ENCODE results near the gene HS3ST3A1.
"Not testable (repeated sequence)": the region's sequence is repeated elsewhere in the genome, so short reads cannot be mapped to it uniquely, and the experiment has no call there.

HS3ST3A1 gene

GRCh38 chr17:13548576-13548975 is 53.2 kb downstream of the HS3ST3A1 start:
- not testable (repeated sequence) for DNase-seq; H3K4me2 ChIP-seq (ENCODE audit: low read length, poor library complexity, severe bottlenecking); H4K91ac ChIP-seq (ENCODE audit: low read length)

GRCh38 chr17:13546851-13547250 is 54.9 kb downstream of the HS3ST3A1 start:
- Histone ChIP-seq H2AK5ac (ENCODE audit: low read length, severe bottlenecking) (no peak overlapping the region), H2BK5ac (ENCODE audit: low read depth, low read length, poor library complexity, severe bottlenecking) (no peak overlapping the region), H3K79me1 (replicated peaks; ENCODE audit: low read length, poor library complexity, severe bottlenecking) (no peaks in the 10 kb centered on the region), H2BK12ac (ENCODE audit: low read length in 2 of 2) (no peak overlapping the region), H2AFZ (ENCODE audit: low read depth, low read length) (no peak overlapping the region), H3K4me2 (ENCODE audit: low read length, poor library complexity, severe bottlenecking) (no peak overlapping the region), H2BK15ac (ENCODE audit: low read depth, poor library complexity, severe bottlenecking) (no peak overlapping the region), H3K27me3 (ENCODE audit: control insufficient read depth in 1 of 2, insufficient read depth in 1 of 2, low read length in 2 of 2) (no peaks in the 10 kb centered on the region), H3K9me3 (ENCODE audit: control insufficient read depth, low read length) (peaks cover 6% of the 10 kb centered on the region), H3K14ac (ENCODE audit: low read length in 2 of 2) (no peak overlapping the region), H3K9ac (ENCODE audit: low read length) (no peak overlapping the region), H3K36me3 (ENCODE audit: control insufficient read depth in 1 of 2, insufficient read depth in 2 of 2, low read depth in 1 of 2, low read length in 2 of 2) (peaks cover 0 to 22% of the 10 kb centered on the region in 2 experiments), H4K91ac (ENCODE audit: low read length) (no peak overlapping the region), H3K23ac (ENCODE audit: low read length in 2 of 2) (no peak overlapping the region), H2BK120ac (ENCODE audit: low read depth, low read length) (no peak overlapping the region), H3K4ac (ENCODE audit: low read depth in 1 of 2, low read length in 2 of 2) (no peak overlapping the region), H4K8ac (ENCODE audit: low read length) (no peak overlapping the region), H3K4me3 (ENCODE audit: insufficient read depth in 1 of 2, low read depth in 1 of 2, low read length in 2 of 2) (no peak overlapping the region), H3K27ac (ENCODE audit: low read length, poor library complexity, severe bottlenecking) (no peak overlapping the region), H3K4me1 (ENCODE audit: control insufficient read depth, insufficient read depth, low read depth, low read length) (peaks cover 3% of the 10 kb centered on the region), H3K18ac (ENCODE audit: low read depth in 1 of 2, low read length in 2 of 2) (no peak overlapping the region)
- DNase-seq, result no peak
- 86% methylated on average over 1 of the region's 2 CpGs for WGBS

More at GRCh38 chr17:13548576-13548975, 53.2 kb downstream of the HS3ST3A1 start:
- H3K23ac ChIP-seq (ENCODE audit: low read length in 2 of 2); H2AFZ ChIP-seq (ENCODE audit: low read depth, low read length); H3K79me1 ChIP-seq (replicated peaks; ENCODE audit: low read length, poor library complexity, severe bottlenecking); H3K27me3 ChIP-seq (ENCODE audit: control insufficient read depth in 1 of 2, insufficient read depth in 1 of 2, low read length in 2 of 2); H2BK5ac ChIP-seq (ENCODE audit: low read depth, low read length, poor library complexity, severe bottlenecking); H2BK15ac ChIP-seq (ENCODE audit: low read depth, poor library complexity, severe bottlenecking); H3K14ac ChIP-seq (ENCODE audit: low read length in 2 of 2); H3K9me3 ChIP-seq (ENCODE audit: control insufficient read depth, low read length); H4K8ac ChIP-seq (ENCODE audit: low read length); H2AK5ac ChIP-seq (ENCODE audit: low read length, severe bottlenecking); H3K4me1 ChIP-seq (ENCODE audit: control insufficient read depth, insufficient read depth, low read depth, low read length); H3K27ac ChIP-seq (ENCODE audit: low read length, poor library complexity, severe bottlenecking); H3K4ac ChIP-seq (ENCODE audit: low read depth in 1 of 2, low read length in 2 of 2); H2BK120ac ChIP-seq (ENCODE audit: low read depth, low read length); H2BK12ac ChIP-seq (ENCODE audit: low read length in 2 of 2); H3K4me3 ChIP-seq (ENCODE audit: insufficient read depth in 1 of 2, low read depth in 1 of 2, low read length in 2 of 2); H3K9ac ChIP-seq (ENCODE audit: low read length); H3K18ac ChIP-seq (ENCODE audit: low read depth in 1 of 2, low read length in 2 of 2): not testable (repeated sequence)
- WGBS, result 87% methylated on average over 6 of the region's 6 CpGs
- H3K36me3 ChIP-seq (ENCODE audit: control insufficient read depth in 1 of 2, insufficient read depth in 2 of 2, low read depth in 1 of 2, low read length in 2 of 2), result peaks cover 0 to 32% of the 10 kb centered on the region in 2 experiments

- no peak overlapping the region for H2BK5ac ChIP-seq (ENCODE audit: low read depth, low read length, poor library complexity, severe bottlenecking)
- no peak overlapping the region for H2BK120ac ChIP-seq (ENCODE audit: low read depth, low read length)
- no peak for DNase-seq
- no peak overlapping the region for H3K9ac ChIP-seq (ENCODE audit: low read length)
- no peak overlapping the region for H3K23ac ChIP-seq (ENCODE audit: low read length in 2 of 2)
- H3K36me3 ChIP-seq (ENCODE audit: control insufficient read depth in 1 of 2, insufficient read depth in 2 of 2, low read depth in 1 of 2, low read length in 2 of 2), result peaks cover 0 to 22% of the 10 kb centered on the region in 2 experiments
- H3K14ac ChIP-seq (ENCODE audit: low read length in 2 of 2), result no peak overlapping the region
- no peak overlapping the region for H2BK12ac ChIP-seq (ENCODE audit: low read length in 2 of 2)
- peaks cover 3% of the 10 kb centered on the region for H3K4me1 ChIP-seq (ENCODE audit: control insufficient read depth, insufficient read depth, low read depth, low read length)
- no peak overlapping the region for H4K91ac ChIP-seq (ENCODE audit: low read length)
- no peaks in the 10 kb centered on the region for H3K79me1 ChIP-seq (replicated peaks; ENCODE audit: low read length, poor library complexity, severe bottlenecking)
- H3K4me3 ChIP-seq (ENCODE audit: insufficient read depth in 1 of 2, low read depth in 1 of 2, low read length in 2 of 2), result no peak overlapping the region
- 70% methylated on average over 8 of the region's 8 CpGs for WGBS
- no peak overlapping the region for H2AFZ ChIP-seq (ENCODE audit: low read depth, low read length)
- H3K4me2 ChIP-seq (ENCODE audit: low read length, poor library complexity, severe bottlenecking), result no peak overlapping the region
- no peak overlapping the region for H4K8ac ChIP-seq (ENCODE audit: low read length)
- no peak overlapping the region for H3K27ac ChIP-seq (ENCODE audit: low read length, poor library complexity, severe bottlenecking)
- H3K9me3 ChIP-seq (ENCODE audit: control insufficient read depth, low read length), result peaks cover 6% of the 10 kb centered on the region
- no peak overlapping the region for H2BK15ac ChIP-seq (ENCODE audit: low read depth, poor library complexity, severe bottlenecking)
- no peak overlapping the region for H3K4ac ChIP-seq (ENCODE audit: low read depth in 1 of 2, low read length in 2 of 2)
- no peak overlapping the region for H2AK5ac ChIP-seq (ENCODE audit: low read length, severe bottlenecking)
- H3K27me3 ChIP-seq (ENCODE audit: control insufficient read depth in 1 of 2, insufficient read depth in 1 of 2, low read length in 2 of 2), result no peaks in the 10 kb centered on the region
- no peak overlapping the region for H3K18ac ChIP-seq (ENCODE audit: low read depth in 1 of 2, low read length in 2 of 2)
These were observed 55.8 kb downstream of the HS3ST3A1 start for GRCh38 chr17:13545941-13546340.

GRCh38 chr17:13544765-13545164 is 57.0 kb downstream of the HS3ST3A1 start:
- Histone ChIP-seq H3K9ac (ENCODE audit: low read length) (peak overlapping the region; percentile 77), H2AFZ (ENCODE audit: low read depth, low read length) (no peak overlapping the region), H3K4me3 (ENCODE audit: insufficient read depth in 1 of 2, low read depth in 1 of 2, low read length in 2 of 2) (no peak overlapping the region), H2AK5ac (ENCODE audit: low read length, severe bottlenecking) (no peak overlapping the region), H3K4ac (ENCODE audit: low read depth in 1 of 2, low read length in 2 of 2) (no peak overlapping the region), H3K4me2 (ENCODE audit: low read length, poor library complexity, severe bottlenecking) (no peak overlapping the region), H4K91ac (ENCODE audit: low read length) (peak overlapping the region; percentile 45), H3K14ac (ENCODE audit: low read length in 2 of 2) (no peak overlapping the region), H3K27me3 (ENCODE audit: control insufficient read depth in 1 of 2, insufficient read depth in 1 of 2, low read length in 2 of 2) (no peaks in the 10 kb centered on the region), H2BK120ac (ENCODE audit: low read depth, low read length) (no peak overlapping the region), H3K79me1 (replicated peaks; ENCODE audit: low read length, poor library complexity, severe bottlenecking) (no peaks in the 10 kb centered on the region), H4K8ac (ENCODE audit: low read length) (no peak overlapping the region), H3K23ac (ENCODE audit: low read length in 2 of 2) (no peak overlapping the region), H3K36me3 (ENCODE audit: control insufficient read depth in 1 of 2, insufficient read depth in 2 of 2, low read depth in 1 of 2, low read length in 2 of 2) (peaks cover 0 to 18% of the 10 kb centered on the region in 2 experiments), H2BK12ac (ENCODE audit: low read length in 2 of 2) (no peak overlapping the region), H3K18ac (ENCODE audit: low read depth in 1 of 2, low read length in 2 of 2) (no peak overlapping the region), H3K9me3 (ENCODE audit: control insufficient read depth, low read length) (no peaks in the 10 kb centered on the region), H2BK5ac (ENCODE audit: low read depth, low read length, poor library complexity, severe bottlenecking) (no peak overlapping the region), H2BK15ac (ENCODE audit: low read depth, poor library complexity, severe bottlenecking) (no peak overlapping the region), H3K4me1 (ENCODE audit: control insufficient read depth, insufficient read depth, low read depth, low read length) (peaks cover 3% of the 10 kb centered on the region), H3K27ac (ENCODE audit: low read length, poor library complexity, severe bottlenecking) (peak overlapping the region; percentile 69)
- WGBS, result 91% methylated on average over 7 of the region's 9 CpGs
- DNase-seq, result no peak
